Uterus (tissue), 4 donors: ENCODE results near the gene GAS7. TPM values are rescaled to one million over a fixed set of nuclear protein-coding genes. Genes with fewer than 3 reads are reported as not detected.

ENCODE experiments used
- DNase-seq, 2 donors: peaks; one replicate each; pipeline ENCODE4 v3.0.0-alpha.2; 2019 to 2020
- H3K27ac ChIP-seq, 2 donors: fragments of 200-600 bp; sonication (generic); 1 replicate in 1 of 2; 2 replicates in 1 of 2; pipeline ENCODE4 v1.5.1; 2016 to 2018
- H3K27me3 ChIP-seq, 2 donors: fragments of 200-600 bp; sonication (generic); one replicate each; pipeline ENCODE4 v1.5.1; 2018 to 2019; ENCODE audit warnings: control low read depth in 1 of 2
- H3K36me3 ChIP-seq, 2 donors: fragments of 200-600 bp; sonication (generic); one replicate each; pipeline ENCODE4 v1.5.1; 2019; ENCODE audit warnings: control low read depth in 1 of 2
- H3K4me1 ChIP-seq, 2 donors: fragments of 200-600 bp; sonication (generic); one replicate each; pipeline ENCODE4 v1.5.1; 2018 to 2019; ENCODE audit warnings: control low read depth in 1 of 2
- H3K4me3 ChIP-seq, 2 donors: fragments of 200-600 bp; sonication (generic); 1 replicate in 1 of 2; 2 replicates in 1 of 2; pipeline ENCODE4 v1.5.1; 2018 to 2019; ENCODE audit warnings: mild to moderate bottlenecking in 1 of 2
- H3K9me3 ChIP-seq, 2 donors: fragments of 200-600 bp; sonication (generic); one replicate each; pipeline ENCODE4 v1.5.1; 2019; ENCODE audit warnings: control low read depth in 1 of 2
- POLR2A ChIP-seq, 2 donors: fragments of 450-650 bp; IDR thresholded peaks; one replicate each; pipeline ENCODE4 v1.6.1; 2016; ENCODE audit warnings: antibody characterized with exemption in 2 of 2, mild to moderate bottlenecking in 1 of 2, moderate library complexity in 1 of 2
- intact Hi-C: fragments of 100-400 bp; cut with DNase I; formaldehyde crosslinking; loops from one replicate; pipeline ENCODE4 v1.15.1; 2023; ENCODE audit warnings: low total_unique reads
- total RNA-seq, 4 donors: library from RNA; depleted of rRNA in 3 of 4; stranded (reverse); fragments of >200 nt in 3 of 4; gene quantifications; one replicate each; pipeline versions ENCODE4 v1.1.0 to v1.2.4, GENCODE V29; 2014 to 2023
- TF ChIP-seq, protein P1 (sequence below), 4 experiments: fragments of 200-600 bp in 2 of 4; fragments of 450-650 bp in 2 of 4; sonication (generic) in 2 of 4; IDR thresholded peaks; one replicate each; pipeline ENCODE4 v1.5.1; 2016 to 2019; ENCODE audit warnings: antibody characterized with exemption in 4 of 4, mild to moderate bottlenecking in 2 of 4, moderate library complexity in 1 of 4
- donor health status: DM: yes; HTN: yes; CAD: no.

GAS7 gene
- total RNA-seq, 4 donors from 2014 or later = 12.8 to 95.9 (median 40.8) TPM

DNA sequence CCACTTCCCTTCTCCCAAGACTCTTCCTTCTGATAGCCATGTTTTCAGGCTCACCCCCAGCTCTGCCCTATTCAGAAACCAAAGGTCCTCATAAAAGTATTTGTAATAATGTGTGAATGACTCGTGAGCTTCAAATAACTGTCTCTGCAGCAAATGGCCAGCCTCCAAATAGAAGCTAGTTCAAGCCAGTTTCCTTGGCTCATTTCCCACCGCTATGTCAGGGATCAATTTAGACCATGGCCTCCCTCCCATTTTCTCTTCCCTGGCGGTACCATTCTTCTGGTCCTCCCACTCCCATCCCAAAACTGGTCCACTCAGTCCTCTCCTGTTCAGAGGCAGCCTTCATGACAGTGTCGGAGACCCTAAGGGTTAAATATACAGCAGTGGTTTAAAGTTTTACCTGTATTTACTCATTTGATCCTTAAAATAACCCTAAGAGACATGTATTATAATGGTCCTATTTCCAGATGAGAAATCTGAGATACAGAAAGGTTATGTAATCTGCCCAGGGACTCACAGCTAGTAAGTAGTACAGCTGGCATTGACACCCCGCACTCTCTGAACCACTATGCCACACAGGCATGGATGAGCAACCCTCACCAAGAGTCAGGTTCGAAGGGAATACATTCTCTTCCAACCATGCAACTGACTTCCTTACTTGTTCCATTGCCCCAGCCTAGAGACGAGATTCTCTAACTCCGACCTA is 42.9 kb downstream of the GAS7 start:
- TF ChIP-seq, protein P1, sequence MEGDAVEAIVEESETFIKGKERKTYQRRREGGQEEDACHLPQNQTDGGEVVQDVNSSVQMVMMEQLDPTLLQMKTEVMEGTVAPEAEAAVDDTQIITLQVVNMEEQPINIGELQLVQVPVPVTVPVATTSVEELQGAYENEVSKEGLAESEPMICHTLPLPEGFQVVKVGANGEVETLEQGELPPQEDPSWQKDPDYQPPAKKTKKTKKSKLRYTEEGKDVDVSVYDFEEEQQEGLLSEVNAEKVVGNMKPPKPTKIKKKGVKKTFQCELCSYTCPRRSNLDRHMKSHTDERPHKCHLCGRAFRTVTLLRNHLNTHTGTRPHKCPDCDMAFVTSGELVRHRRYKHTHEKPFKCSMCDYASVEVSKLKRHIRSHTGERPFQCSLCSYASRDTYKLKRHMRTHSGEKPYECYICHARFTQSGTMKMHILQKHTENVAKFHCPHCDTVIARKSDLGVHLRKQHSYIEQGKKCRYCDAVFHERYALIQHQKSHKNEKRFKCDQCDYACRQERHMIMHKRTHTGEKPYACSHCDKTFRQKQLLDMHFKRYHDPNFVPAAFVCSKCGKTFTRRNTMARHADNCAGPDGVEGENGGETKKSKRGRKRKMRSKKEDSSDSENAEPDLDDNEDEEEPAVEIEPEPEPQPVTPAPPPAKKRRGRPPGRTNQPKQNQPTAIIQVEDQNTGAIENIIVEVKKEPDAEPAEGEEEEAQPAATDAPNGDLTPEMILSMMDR (IDR thresholded peaks at IDR 0.05) = no peak
- no peak for TF ChIP-seq POLR2A (IDR thresholded peaks at IDR 0.05)
- no peaks in the 10 kb centered on the region for H3K9me3 ChIP-seq
- H3K4me3 ChIP-seq = no peak overlapping the region
- H3K4me1 ChIP-seq = no peaks in the 10 kb centered on the region
- intact Hi-C loops = no loop called here
- H3K27me3 ChIP-seq = no peaks in the 10 kb centered on the region
- H3K36me3 ChIP-seq = no peaks in the 10 kb centered on the region
- no peak for DNase-seq
- peak overlapping the region in 1 of 2 donors; percentile 1 for H3K27ac ChIP-seq

DNA sequence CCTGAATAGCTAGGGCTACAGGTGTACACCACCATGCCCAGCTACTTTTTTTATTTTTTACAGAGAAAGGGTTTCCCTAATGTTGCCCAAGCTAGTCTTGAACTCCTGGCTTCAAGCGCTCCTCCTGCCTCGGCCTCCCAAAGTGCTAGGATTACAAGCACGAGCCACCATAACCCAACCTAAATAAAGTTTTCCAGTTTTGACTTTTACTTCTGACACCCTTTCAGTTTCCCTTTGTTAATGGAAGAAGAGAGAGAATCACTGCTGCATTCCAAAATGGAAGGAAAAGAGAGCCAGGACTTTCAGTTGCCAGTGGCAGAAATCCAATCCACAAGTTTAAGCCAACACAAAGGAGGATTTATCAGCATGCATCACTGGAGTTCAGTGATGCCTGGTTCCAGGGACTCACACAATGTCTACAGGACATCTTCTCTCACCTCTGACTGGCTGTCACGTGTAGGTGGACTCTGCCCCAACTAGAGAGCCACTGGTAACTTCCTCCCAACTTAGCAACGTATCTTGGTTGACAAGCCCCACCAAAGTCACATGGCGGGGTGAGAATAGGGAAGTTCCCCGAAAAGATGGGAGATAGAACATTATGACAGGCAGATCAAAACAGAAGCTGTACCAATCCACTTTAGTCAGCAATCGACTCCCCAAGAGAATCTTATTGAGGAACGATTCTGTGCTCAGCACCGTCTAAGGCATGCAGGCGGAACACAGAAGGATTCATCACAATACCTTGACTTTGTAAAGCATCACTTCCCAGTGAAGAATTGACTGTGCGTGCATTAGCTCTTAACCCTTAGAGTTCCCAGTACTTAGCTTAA is 46.5 kb downstream of the GAS7 start:
- no peak for DNase-seq
- H3K36me3 ChIP-seq = no peaks in the 10 kb centered on the region
- TF ChIP-seq, protein P1 (IDR thresholded peaks at IDR 0.05) = no peak
- no peak for TF ChIP-seq POLR2A (IDR thresholded peaks at IDR 0.05)
- no peaks in the 10 kb centered on the region for H3K9me3 ChIP-seq
- H3K4me1 ChIP-seq = peaks cover 0 to 3% of the 10 kb centered on the region in 2 donors
- H3K27ac ChIP-seq = peak overlapping the region; percentile 4 to 33
- H3K4me3 ChIP-seq = no peak overlapping the region
- intact Hi-C loops = no loop called here
- H3K27me3 ChIP-seq = no peaks in the 10 kb centered on the region

DNA sequence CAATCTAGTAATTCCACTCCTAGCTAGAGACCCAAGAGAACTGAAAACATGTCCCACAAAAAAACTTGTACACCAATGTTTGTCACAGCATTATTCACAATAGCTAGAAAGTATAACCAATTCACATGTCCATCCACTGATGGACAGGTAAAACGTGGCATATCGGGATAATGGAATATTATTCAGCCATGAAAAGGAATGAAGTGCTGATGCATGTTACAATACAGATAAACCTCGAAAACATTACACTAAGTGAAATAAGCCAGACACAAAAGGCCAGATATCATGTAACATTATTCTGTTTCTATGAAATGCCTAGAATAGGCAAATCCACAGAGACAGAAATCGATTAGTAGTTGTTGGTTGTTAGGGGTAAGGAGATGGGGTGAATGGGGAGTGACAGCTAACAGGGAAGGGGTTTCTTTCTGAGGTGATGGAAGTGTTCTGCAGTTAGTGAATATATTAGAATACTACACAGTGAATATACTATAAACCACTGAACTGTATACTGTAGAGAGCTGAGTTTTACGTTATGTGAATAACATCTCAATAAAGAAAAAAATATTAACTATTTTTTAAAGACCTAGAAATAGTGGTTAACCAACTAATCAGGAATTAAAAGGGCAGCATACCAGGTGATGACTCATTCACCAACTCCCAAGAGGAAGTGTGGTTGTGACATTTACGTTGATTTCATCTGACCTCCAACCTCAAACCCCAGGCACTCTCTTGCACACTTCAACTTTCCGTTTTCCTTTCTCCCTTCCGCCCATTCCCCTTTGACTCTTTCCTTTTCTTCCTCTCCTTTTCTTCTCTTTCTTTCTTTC is 48.6 kb downstream of the GAS7 start:
- Histone ChIP-seq H3K27ac (no peak overlapping the region), H3K27me3 (no peaks in the 10 kb centered on the region), H3K9me3 (no peaks in the 10 kb centered on the region), H3K36me3 (no peaks in the 10 kb centered on the region), H3K4me1 (peaks cover 0 to 5% of the 10 kb centered on the region in 2 donors), H3K4me3 (no peak overlapping the region)
- no peak for TF ChIP-seq POLR2A (IDR thresholded peaks at IDR 0.05)
- TF ChIP-seq, protein P1 (IDR thresholded peaks at IDR 0.05) = no peak
- intact Hi-C loops = no loop called here
- DNase-seq = no peak

DNA sequence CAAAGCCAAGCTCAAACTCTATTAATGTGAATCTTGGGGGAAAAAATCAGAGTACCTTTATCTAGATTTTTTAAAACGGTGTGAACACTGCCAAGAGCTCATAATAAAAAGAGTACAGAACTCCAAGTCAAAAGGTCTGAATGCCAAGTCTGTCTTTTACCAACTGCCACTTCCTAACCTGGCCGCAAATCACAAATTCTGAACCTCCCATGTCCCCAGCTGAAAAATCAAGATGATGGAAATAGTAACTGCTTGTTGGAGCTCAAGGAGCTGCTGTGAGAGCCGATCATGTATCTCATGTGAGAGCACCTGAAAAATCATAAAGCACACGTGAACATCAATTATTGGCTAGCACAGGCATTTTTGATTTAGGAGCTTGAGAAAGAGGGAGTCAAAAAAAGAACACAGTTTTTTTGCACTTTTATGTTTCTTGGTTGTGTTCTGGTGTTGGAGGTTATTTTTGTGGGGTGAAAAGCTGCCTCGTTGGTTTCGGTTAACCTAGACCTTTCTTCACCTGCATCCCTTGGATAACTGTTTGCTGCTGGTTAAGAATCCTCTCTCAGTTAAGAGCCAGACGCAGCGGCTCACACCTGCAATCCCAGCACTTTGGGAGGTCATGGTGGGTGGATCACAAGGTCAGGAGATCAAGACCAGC is 50.5 kb downstream of the GAS7 start:
- H3K4me3 ChIP-seq = no peak overlapping the region
- H3K27me3 ChIP-seq = no peaks in the 10 kb centered on the region
- TF ChIP-seq POLR2A (IDR thresholded peaks at IDR 0.05) = no peak
- TF ChIP-seq, protein P1 (IDR thresholded peaks at IDR 0.05) = no peak
- no peak for DNase-seq
- peaks cover 0 to 6% of the 10 kb centered on the region in 2 donors for H3K4me1 ChIP-seq
- intact Hi-C loops = no loop called here
- H3K27ac ChIP-seq = peak overlapping the region; percentile 28 to 30
- H3K36me3 ChIP-seq = no peaks in the 10 kb centered on the region
- H3K9me3 ChIP-seq = no peaks in the 10 kb centered on the region
